IMR-90 (cell line): ENCODE data around the gene ARGFX. TPM values are rescaled to one million over a fixed set of nuclear protein-coding genes. Genes with fewer than 3 reads are reported as not detected.

Experiments used
- ATAC-seq: fragments of 200-7000 bp; cut with Tn5 transposase; 2 replicates; pipeline ENCODE4 v1.9.1; 2020; ENCODE audit warnings: low read depth, mild to moderate bottlenecking, moderate library complexity
- BruUV-seq: library from RNA; stranded (reverse); fragments of 400-500 nt; replicated peaks from 2 replicates; lab custom pipeline; 2021; lab: Mats Ljungman, UMichigan
- CTCF ChIA-PET: fragments of 300-600 bp; formaldehyde crosslinking; extraction: SDS; loops from one replicate; lab custom pipeline; 2021; ENCODE audit warnings: antibody characterized with exemption; lab: Yijun Ruan, JAX
- POLR2A ChIA-PET: fragments of 300-600 bp; sonication (Branson Sonifier 250); formaldehyde crosslinking; loops from one replicate; lab custom pipeline; 2022; ENCODE audit warnings: antibody characterized with exemption; ENCODE audit not compliant: unreplicated experiment; lab: Charles Lee
- DNase-seq: peaks from one replicate; pipeline ENCODE4 v3.0.0; 2013
- H2AFZ ChIP-seq: replicated peaks from 2 replicates; pipeline ENCODE3; 2013; ENCODE audit warnings: low read length, mild to moderate bottlenecking; ENCODE audit not compliant: poor library complexity
- H2AK5ac ChIP-seq: 2 replicates; pipeline ENCODE4 v1.6.1; 2013; ENCODE audit warnings: low read depth, low read length, inconsistent platforms
- H2AK9ac ChIP-seq: replicated peaks from 2 replicates; pipeline ENCODE3; 2013; ENCODE audit warnings: mild to moderate bottlenecking, low read depth, low read length, moderate library complexity; ENCODE audit not compliant: poor library complexity
- H2BK120ac ChIP-seq: 2 replicates; pipeline ENCODE4 v1.6.1; 2013; ENCODE audit warnings: low read depth, low read length, inconsistent platforms
- H2BK15ac ChIP-seq: 3 replicates; pipeline ENCODE4 v1.6.1; 2013; ENCODE audit warnings: low read depth, low read length, inconsistent platforms
- H2BK20ac ChIP-seq: 2 replicates; pipeline ENCODE4 v1.6.1; 2013; ENCODE audit warnings: low read depth, mild to moderate bottlenecking, inconsistent platforms, low read length, moderate library complexity
- H2BK5ac ChIP-seq: 2 replicates; pipeline ENCODE4 v1.6.1; 2013; ENCODE audit warnings: mild to moderate bottlenecking, low read depth, low read length, inconsistent platforms; ENCODE audit not compliant: poor library complexity, severe bottlenecking
- H3K14ac ChIP-seq: replicated peaks from 2 replicates; pipeline ENCODE4 v1.6.1; 2013; ENCODE audit warnings: low read depth, low read length, inconsistent platforms
- H3K18ac ChIP-seq: 2 replicates; pipeline ENCODE4 v1.6.1; 2013; ENCODE audit warnings: low read depth, low read length, control low read depth
- H3K23ac ChIP-seq: 2 replicates; pipeline ENCODE4 v1.6.1; 2013; ENCODE audit warnings: low read depth, low read length, inconsistent platforms
- H3K27ac ChIP-seq: 2 replicates; pipeline ENCODE4 v1.5.1; 2013; ENCODE audit warnings: mild to moderate bottlenecking, control low read depth, low read length; ENCODE audit not compliant: insufficient read depth
- H3K27me3 ChIP-seq: 2 replicates; pipeline ENCODE4 v1.6.1; 2013; ENCODE audit warnings: low read length; ENCODE audit not compliant: control insufficient read depth, insufficient read depth
- H3K36me3 ChIP-seq: 2 replicates; pipeline ENCODE4 v1.6.1; 2013; ENCODE audit warnings: low read length, mixed read lengths; ENCODE audit not compliant: control insufficient read depth, insufficient read depth
- H3K4ac ChIP-seq: 2 replicates; pipeline ENCODE4 v1.6.1; 2013; ENCODE audit warnings: low read depth, low read length, inconsistent platforms
- H3K4me1 ChIP-seq: 2 replicates; pipeline ENCODE4 v1.6.1; 2013; ENCODE audit warnings: low read length, mixed read lengths; ENCODE audit not compliant: control insufficient read depth, insufficient read depth
- H3K4me2 ChIP-seq: 2 replicates; pipeline ENCODE4 v1.6.1; 2013; ENCODE audit warnings: low read depth, mild to moderate bottlenecking, control low read depth, low read length, moderate library complexity
- H3K4me3 ChIP-seq: 2 replicates; pipeline ENCODE4 v1.5.1; 2013; ENCODE audit warnings: low read depth, mild to moderate bottlenecking, control low read depth, low read length, moderate library complexity; ENCODE audit not compliant: insufficient read depth
- H3K56ac ChIP-seq: 2 replicates; pipeline ENCODE4 v1.6.1; 2013; ENCODE audit warnings: low read length, inconsistent platforms; ENCODE audit not compliant: insufficient read depth; ENCODE audit errors: extremely low read depth
- H3K79me1 ChIP-seq, 2 experiments: 2 replicates each; pipeline ENCODE4 v1.6.1; 2013; ENCODE audit warnings: low read length in 2 of 2, inconsistent platforms in 1 of 2, low read depth in 1 of 2
- H3K9ac ChIP-seq: 2 replicates; pipeline ENCODE4 v1.6.1; 2013; ENCODE audit warnings: low read depth, low read length, control low read depth
- H3K9me1 ChIP-seq: 2 replicates; pipeline ENCODE4 v1.6.1; 2013; ENCODE audit warnings: low read length, inconsistent platforms; ENCODE audit not compliant: insufficient read depth
- H3K9me3 ChIP-seq: 2 replicates; pipeline ENCODE4 v1.6.1; 2013; ENCODE audit warnings: low read length; ENCODE audit not compliant: control insufficient read depth, insufficient read depth
- H4K20me1 ChIP-seq: 2 replicates; pipeline ENCODE4 v1.6.1; 2013; ENCODE audit warnings: low read length, inconsistent platforms; ENCODE audit not compliant: insufficient read depth
- H4K5ac ChIP-seq: 2 replicates; pipeline ENCODE4 v1.6.1; 2013; ENCODE audit warnings: mild to moderate bottlenecking, low read depth, low read length, control low read depth
- H4K8ac ChIP-seq, 2 experiments: 2 replicates each; pipeline ENCODE4 v1.6.1; 2013; ENCODE audit warnings: low read depth in 2 of 2, low read length in 2 of 2, control low read depth in 1 of 2, inconsistent platforms in 1 of 2
- H4K91ac ChIP-seq: 2 replicates; pipeline ENCODE4 v1.6.1; 2013; ENCODE audit warnings: low read depth, low read length, inconsistent platforms; ENCODE audit not compliant: insufficient read depth
- NFE2L2 ChIP-seq: fragments of 150-350 bp; IDR thresholded peaks from 2 replicates; pipeline ENCODE4 v1.6.1; 2016; ENCODE audit warnings: low read depth, mild to moderate bottlenecking, low read length
- RFX5 ChIP-seq: IDR thresholded peaks from 2 replicates; pipeline ENCODE4 v1.8.0; 2012; ENCODE audit warnings: low read depth, mild to moderate bottlenecking, low read length, moderate library complexity
- dilution Hi-C: fragments of 300-500 bp; cut with HindIII; formaldehyde crosslinking; loops from one replicate; pipeline ENCODE4 v1.14.3; 2018; ENCODE audit warnings: low sequenced_read_pairs; ENCODE audit not compliant: unreplicated experiment
- in situ Hi-C: fragments of 300-500 bp; cut with MboI; formaldehyde crosslinking; loops from 3 replicates; pipeline ENCODE4 v1.14.3; 2019; ENCODE audit warnings: low sequenced_read_pairs, inconsistent platforms, mixed read lengths
- intact Hi-C: fragments of 100-400 bp; cut with micrococcal nuclease; formaldehyde crosslinking; loops from 2 replicates; pipeline ENCODE4 v1.10.0; 2022
- polyA plus RNA-seq, 3 experiments: library from polyadenylated mRNA; depleted of rRNA; stranded (reverse); fragments of >200 nt; gene quantifications; 2 replicates each; pipeline ENCODE4 v1.2.3, GENCODE V29; 2012; ENCODE audit warnings: low replicate concordance in 1 of 3
- total RNA-seq: library from RNA; depleted of rRNA; stranded (reverse); fragments of >200 nt; gene quantifications from 2 replicates; pipeline ENCODE4 v1.2.3, GENCODE V29; 2012

Gene ARGFX
- total and polyA plus RNA-seq, 2 of the 4 experiments (the other 2 are of a cell fraction) = not detected

- no peaks in the 10 kb centered on the region for H3K4me1 ChIP-seq
- TF ChIP-seq RFX5 (no peak), NFE2L2 (no peak)
- CTCF ChIA-PET = no interaction called here
- no peak overlapping the region for H3K27ac ChIP-seq
- H2AFZ ChIP-seq = no peak overlapping the region
- H3K9me1 ChIP-seq = no peaks in the 10 kb centered on the region
- H3K18ac ChIP-seq = no peak overlapping the region
- no peak overlapping the region for H4K5ac ChIP-seq
- no peak overlapping the region for H3K23ac ChIP-seq
- H4K91ac ChIP-seq = no peak overlapping the region
- H3K79me1 ChIP-seq = no peaks in the 10 kb centered on the region
- H4K8ac ChIP-seq = no peak overlapping the region
- H3K56ac ChIP-seq = no peak overlapping the region
- intact Hi-C loops = no loop called here
- no peaks in the 10 kb centered on the region for H3K9me3 ChIP-seq
- dilution Hi-C loops = no loop called here
- H3K4me3 ChIP-seq = no peak overlapping the region
- no peak overlapping the region for H3K9ac ChIP-seq
- no peaks in the 10 kb centered on the region for H3K36me3 ChIP-seq
- BruUV-seq = no TSS peak
- no peak overlapping the region for H2AK9ac ChIP-seq
- H2AK5ac ChIP-seq = no peak overlapping the region
- POLR2A ChIA-PET = no interaction called here
- no peak overlapping the region for H2BK120ac ChIP-seq
- no peaks in the 10 kb centered on the region for H4K20me1 ChIP-seq
- H3K4ac ChIP-seq = no peak overlapping the region
- in situ Hi-C loops = no loop called here
- ATAC-seq (no peak), DNase-seq (no peak)
- no peak overlapping the region for H3K4me2 ChIP-seq
- H2BK15ac ChIP-seq = no peak overlapping the region
- H3K27me3 ChIP-seq = no peaks in the 10 kb centered on the region
- H2BK5ac ChIP-seq = no peak overlapping the region
- H3K14ac ChIP-seq = no peak overlapping the region
- H2BK20ac ChIP-seq = no peak overlapping the region
Measured at GRCh38 chr3:121562148-121562547, 5.6 kb upstream of the ARGFX start.
